Ramos (cell line): Measurements from ENCODE around the gene COQ8B.

Source experiments
- in situ Hi-C: fragments of 300-500 bp; cut with MboI; formaldehyde crosslinking; loops from one replicate; pipeline ENCODE4 v1.14.3; 2022; ENCODE audit warnings: low sequenced_read_pairs; ENCODE audit not compliant: unreplicated experiment

COQ8B gene

DNA sequence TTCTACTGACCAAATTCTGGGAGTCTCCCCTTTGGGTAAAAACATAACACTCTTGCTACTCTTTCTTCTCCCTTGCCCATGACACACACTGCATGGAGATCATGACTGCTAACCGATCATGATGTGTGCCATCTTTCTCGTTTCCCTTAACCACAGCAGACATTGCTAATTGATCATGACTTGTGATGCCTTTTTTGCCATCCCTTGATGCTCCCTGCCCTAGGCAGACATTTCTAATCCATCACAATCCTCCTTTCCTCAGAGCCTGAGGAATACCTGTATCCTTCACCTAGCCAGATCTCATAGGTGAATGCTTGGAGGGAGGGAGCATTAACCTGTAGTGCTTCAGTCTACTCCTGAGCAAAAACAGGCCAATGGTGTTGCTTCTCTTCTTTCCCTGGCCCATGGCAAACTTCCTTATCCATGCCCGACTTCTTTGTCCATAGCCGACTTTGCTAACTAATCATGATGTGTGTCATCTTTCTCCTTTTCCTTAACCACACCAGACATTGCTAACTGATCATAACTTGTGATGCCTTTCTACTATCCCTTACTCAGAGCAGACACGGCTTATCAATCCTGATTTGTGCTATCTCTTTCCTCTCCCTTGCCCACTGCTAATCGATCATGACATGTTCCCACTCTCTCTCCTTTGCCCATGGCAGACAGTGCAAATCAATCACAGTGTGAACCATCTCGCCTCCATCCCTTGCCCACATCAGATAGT lies 44.0 kb downstream of the COQ8B start:
- in situ Hi-C loops, result no loop called here

DNA sequence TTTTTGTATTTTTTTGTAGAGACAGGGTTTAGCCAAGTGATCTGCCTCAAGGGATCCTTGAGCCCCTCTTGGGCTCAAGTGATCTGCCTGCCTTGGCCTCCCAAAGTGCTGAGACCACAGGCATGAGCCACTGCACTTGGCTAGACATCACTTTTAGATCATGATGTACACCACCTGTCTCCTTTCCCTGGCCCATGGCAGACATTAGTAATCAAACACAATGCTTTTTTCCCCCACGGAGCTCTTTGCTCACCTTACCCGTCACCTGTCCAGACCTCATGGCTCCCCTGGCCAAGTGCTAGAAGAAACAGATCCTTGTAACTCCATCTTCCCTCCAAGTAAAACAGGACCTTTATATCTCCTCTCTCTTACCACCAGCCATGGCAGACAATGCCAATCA lies 44.6 kb downstream of the COQ8B start:
- in situ Hi-C loops, result no loop called here

DNA sequence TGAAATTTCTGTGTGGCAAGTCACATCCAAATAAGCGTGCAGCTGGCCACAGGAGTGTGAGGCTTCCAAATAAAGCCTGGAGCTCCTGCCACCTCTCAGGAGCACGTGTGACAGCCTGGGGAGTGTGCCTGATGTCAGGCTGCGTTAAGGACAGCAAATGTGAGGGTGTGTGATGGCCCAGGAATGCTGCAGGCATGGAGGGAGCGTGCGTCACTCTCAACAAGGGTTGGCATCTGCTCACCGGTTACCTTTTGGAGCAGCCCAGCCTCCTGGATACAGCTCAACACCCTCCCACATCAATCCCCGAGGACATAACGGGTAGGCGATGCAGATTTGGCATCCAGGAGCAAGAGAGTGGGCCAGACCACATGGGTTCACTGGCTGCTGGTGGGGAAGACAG lies 45.3 kb downstream of the COQ8B start:
- in situ Hi-C loops, result no loop called here

DNA sequence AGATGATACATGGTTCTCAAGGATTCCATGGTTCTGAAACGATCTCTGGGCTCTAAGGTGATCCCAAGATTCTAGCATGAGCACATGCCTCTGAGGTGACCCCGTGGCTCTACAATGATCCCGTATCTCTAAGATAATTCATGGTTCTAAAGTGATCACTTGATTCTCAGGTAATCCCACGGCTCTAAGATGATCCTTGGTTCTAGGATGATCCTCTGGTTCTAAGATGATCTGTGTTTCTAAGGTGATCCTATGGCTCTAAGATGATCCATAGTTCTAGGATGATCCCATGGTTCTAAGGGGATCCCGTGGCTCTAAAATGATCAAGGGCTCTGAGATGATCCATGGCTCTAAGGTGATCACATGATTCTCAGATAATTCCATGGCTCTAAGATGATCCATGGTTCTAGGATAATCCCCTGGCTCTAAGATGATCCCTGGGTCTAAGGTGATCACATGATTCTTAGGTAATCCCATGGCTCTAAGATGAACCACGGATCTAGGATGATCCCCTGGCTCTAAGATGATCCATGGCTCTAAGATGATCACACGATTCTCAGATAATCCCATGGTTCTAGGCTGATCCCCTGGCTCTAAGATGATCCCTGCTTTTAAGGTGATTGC lies 47.6 kb downstream of the COQ8B start:
- in situ Hi-C loops, result no loop called here

DNA sequence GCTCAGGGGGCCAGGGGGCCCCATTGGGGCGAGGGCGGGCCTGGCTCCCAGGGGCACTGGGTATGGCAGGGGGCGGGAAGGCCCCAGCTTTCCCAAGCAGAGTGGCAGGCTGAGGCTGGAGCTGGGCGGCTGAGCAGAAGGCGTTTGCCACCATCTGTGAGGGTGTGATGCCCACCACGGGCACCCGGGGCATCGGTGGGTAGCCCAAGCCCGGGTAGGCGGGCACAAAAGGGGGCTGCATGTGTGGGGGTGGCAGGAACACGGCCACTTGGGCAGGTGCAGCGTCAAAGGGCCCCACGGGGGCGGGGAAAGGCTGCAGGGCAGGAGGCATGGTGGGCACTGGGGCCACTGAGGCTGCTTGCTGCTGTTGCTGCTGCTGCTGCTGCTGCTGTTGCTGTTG lies 49.1 kb downstream of the COQ8B start:
- in situ Hi-C loops, result no loop called here

DNA sequence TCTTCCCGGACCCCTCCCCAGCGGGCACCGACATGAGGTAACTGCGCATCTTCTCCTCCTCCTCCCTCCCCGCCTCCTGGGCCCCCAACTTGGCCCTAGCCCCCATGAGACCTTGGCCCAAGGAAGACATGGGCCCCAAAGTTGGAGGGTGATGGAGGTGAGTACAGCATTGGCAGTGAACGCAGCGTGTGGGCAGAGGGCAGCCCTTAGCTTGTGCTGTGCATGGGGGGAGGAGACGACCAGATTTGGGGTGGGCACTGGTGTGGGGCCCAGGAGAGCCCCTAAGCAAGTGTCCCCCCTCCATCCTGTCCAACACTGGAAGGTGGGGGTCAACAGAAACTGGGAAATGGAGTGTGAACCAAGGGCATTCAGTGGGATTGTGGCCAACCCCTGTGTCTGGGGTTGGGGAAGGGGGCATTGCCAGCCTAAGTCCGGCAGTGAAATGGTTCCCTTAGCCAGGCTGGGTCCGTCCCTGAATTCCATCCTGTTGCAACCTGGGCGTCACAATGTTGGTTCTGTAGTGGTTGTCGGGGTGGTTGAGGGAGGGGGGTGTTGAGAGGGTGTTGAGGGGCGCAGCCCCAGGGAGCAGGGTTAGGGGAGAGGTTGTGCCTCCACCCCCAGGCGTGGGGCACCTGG lies 49.8 kb downstream of the COQ8B start:
- in situ Hi-C loops, result no loop called here

DNA sequence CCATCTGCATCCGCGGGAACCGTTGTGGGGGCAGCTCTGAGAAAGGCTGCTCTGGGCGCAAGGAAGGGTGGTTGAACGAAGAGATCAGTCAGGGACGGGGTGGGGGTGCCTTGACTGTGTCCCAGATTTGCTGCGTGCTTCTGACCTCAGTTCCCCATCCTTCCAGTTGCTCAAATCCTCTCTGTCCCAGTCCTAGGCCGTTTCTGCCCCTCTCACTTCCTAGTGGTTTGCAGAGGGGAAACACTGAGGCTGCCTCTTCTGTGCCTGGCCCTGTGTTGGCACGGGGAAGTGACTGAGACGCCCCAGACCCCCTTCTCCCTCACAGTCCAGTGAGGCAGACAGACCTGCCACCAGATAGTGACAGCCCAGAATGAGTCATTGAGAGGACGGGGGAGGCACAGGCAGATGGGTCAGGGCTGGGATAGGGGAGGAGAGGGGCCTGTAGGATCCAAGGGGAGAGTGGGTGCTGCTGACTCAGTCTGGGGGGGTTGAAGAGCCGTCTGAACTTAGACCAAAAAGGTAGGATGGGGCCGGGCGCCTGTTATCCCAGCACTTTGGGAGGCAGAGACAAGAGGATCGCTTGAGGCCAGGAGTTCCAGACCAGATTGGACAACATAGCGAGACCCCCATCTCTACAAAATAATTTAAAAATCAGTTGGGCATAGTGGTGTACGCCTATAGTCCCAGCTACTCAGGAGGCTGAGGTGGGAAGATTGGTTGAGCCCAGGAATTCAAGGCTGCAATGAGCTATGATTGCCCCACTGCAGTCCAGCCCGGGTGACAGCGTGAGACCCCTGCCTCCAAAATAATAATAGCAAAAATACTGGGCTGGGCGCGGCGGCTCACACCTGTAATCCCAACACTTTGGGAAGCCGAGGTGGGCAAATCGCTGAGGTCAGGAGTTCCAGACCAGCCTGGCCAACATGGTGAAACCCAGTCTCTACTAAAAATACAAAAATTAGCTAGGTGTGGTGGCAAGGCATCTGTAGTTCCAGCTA lies 52.7 kb downstream of the COQ8B start:
- in situ Hi-C loops, result no loop called here

DNA sequence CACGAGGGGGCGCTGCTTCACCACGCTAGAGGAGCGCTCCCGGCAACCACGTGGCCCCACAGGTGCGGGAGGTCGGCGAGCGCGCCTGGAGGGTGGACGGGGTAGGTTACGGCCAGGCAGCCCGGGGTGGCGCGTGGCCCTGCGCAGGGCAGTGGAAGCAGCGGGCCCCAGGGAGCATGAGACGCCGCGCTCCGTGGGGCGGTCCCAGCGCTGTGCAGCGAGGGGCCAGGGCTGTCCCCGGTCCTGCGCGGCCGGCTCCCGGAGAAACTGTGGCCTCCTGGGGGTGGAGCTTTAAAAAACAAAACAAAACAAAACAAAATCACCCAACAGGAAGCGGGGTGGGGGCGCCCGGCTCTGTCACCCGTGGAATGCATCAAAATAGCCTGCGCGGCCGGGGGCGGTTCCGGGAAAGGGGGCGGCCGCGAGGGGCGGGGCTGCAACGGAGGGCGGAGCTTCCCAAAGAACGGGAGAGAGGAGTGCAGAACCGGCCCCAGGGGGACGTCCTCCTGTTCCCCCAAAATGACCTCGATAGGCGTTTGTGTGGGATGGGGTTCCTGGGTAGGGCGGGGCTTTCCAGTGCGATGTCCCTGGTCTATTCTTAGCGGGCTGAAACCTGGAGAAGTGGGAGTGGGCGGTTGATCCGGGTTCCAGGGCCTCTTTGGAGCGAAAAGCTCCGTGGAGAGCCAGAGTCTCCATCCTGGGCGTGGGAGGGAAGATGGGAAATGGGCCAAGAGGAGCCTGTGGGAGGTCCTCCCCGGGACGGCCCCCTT lies 53.6 kb downstream of the COQ8B start:
- in situ Hi-C loops, result no loop called here

DNA sequence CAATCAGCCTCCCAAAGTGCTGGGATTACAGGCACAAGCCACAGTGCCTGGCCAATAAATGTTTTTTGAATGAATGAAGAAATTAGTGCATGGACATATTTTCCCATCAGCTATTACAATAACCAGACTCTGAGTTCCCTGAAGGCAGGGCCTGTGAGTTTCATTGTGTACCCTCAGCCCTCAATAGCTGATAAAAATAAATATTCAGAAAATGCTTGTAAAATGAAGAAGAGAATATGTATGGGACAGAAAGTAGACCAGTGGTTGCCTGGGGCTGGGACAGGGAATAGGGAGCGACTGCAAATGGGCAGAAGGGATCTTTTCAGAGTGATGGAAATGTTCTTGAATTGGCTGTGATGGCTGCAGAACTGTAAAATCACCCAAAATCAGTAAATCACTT lies 55.1 kb downstream of the COQ8B start:
- in situ Hi-C loops, result no loop called here

DNA sequence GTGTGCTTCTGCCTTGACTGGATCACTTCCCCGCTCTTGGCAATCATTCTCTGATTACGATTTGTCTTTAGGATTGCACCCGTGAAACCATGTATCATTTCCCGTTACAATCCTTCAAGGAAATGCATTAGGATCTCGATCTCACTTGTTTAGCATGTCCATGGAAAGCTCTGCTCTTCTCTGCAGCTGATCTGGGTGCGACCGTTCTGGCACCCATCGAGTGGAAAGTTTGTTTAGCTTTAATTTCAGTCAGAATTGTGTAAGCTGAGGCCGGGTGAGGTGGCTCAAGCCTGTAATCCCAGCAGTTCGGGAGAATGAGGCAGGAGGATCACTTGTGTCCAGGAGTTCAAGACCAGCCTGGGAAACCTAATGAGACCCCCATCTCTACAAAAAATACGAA lies 57.1 kb downstream of the COQ8B start:
- in situ Hi-C loops, result loop anchor here (10.0 kb wide), 2 partner anchors 155 to 485 kb away; no protein-coding TSS in a partner anchor

DNA sequence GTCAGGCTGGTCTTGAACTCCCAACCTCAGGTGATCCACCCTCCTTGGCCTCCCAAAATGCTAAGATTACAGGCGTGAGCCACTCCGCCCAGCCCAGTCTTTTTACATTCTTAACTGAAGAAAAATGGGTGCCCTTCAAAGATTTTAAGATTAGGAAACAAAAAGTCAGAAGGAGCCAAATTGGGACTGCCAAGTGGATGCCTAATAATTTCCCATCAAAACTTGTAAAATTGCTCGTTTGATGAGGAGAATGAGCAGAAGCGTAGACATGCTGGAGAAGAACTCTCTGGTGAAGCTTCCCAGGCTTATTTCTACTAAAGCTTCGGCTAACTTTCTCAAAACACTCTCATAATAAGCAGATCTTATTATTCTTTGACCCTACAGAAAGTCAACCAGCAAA lies 57.6 kb downstream of the COQ8B start:
- in situ Hi-C loops, result loop anchor here (10.0 kb wide), 2 partner anchors 156 to 486 kb away; no protein-coding TSS in a partner anchor

DNA sequence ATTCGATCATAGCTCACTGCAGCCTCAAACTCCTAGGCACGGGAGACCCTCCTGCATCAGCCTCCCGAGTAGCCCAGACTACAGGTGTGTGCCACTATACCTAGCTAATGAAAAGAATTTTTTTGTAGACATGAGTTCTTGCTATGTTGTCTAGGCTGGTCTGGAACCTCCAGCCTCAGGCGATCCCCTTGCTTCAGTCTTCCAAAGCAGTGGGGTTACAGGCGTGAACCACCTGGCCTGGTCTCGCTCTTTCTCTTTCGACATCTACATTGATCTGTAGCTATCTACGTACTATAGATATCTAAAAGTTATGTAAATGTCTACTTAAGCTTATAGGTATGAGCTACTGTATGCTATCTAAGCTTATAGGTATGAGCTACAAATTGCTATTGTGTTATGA lies 58.7 kb downstream of the COQ8B start:
- in situ Hi-C loops, result loop anchor here (10.0 kb wide), 2 partner anchors 157 to 487 kb away; no protein-coding TSS in a partner anchor

DNA sequence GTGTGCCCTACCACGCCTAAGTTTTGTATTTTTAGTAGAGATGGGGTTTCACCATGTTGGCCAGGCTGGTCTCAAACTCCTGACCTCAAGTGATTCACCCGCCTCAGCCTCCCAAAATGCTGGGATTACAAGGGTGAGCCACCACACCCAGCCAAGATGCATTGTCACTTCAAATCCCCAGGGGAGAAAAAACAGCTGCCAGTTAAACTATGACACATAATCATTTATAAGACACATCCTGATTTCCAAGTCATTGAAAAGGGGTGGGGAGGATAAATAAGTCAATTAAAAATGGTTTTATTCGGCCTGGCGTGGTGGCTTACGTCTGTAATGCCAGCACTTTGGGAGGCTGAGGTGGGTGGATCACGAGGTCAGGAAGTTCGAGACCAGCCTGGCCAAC lies 61.0 kb downstream of the COQ8B start:
- in situ Hi-C loops, result loop anchor here (10.0 kb wide), 2 partner anchors 159 to 489 kb away; no protein-coding TSS in a partner anchor

DNA sequence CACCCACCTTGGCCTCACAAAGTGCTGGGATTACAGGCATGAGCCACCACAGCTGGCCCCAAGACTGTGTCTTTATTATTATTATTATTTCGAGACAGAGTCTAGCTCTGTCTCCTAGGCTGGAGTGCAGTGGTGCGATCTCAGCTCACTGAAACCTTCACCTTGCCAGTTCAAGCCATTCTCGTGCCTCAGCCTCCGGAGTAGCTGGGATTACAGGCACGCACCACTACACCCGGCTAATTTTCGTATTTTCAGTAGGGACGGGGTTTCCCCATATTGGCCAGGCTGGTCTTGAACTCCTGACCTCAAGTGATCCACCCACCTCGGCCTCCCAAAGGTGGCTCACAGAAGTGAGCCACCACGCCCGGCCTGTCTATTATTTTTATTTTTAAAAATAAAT lies 64.4 kb downstream of the COQ8B start:
- in situ Hi-C loops, result loop anchor here (10.0 kb wide), 2 partner anchors 162 to 492 kb away; no protein-coding TSS in a partner anchor

DNA sequence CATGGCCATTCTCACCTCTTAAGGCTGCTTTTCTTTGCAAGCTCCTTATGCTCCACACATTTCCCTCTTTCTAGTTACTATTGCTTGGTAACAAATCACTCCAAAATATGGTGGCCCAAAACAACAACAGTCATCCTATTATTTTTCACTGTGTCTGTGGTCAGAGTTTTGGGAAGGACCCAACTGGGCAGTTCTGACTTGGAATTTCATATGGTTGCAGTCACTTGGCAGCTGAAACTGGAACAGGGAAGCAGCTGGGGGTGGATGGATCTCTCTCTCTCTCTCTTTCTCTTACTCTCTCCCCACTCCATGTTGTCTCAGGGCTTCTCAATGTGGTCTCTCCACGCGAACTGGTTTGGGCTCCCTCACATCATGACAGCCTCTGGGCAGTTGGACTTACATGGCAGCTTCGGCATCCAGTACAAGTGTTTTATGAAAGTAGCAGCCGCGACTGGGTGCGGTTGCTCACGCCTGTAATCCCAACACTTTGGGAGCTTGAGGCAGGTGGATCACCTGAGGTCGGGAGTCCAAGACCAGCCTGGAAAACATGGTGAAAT lies 65.9 kb downstream of the COQ8B start:
- in situ Hi-C loops, result loop anchor here (10.0 kb wide), 2 partner anchors 164 to 494 kb away; no protein-coding TSS in a partner anchor

DNA sequence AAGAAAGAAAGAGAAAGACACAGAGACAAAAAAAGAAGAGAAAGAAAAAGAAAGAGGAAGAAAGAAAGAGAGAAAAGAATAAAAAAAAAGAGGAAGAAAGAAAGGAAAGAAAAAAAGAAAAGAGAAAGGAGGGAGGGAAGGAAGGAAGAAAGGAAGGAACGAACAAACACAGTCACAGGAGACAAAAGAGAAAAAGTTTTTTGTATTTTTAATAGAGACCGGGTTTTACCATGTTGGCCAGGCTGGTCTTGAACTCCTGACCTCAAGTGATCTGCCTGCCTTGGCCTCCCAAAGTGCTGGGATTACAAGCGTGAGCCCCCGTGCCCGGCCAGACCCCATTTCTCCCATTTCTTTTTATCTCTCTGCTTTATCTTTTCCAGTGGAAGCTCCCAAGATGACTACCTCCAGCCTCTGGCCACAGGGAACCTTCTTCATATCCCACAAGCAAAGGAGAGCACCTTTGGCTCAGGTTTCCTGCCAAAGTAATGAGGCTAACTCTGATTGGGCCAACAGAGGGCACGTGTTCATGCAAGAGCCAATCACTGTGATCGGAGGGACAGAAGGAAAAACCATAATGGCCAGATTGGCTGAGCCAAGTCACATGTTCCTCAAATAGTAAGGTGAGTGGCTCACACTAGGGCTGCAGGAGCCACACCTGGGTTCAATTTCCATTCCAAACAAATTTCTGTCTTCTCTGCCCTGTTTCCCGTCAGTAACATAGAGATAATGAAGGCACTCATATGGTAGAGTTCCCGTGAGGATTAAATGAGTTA lies 66.6 kb downstream of the COQ8B start:
- in situ Hi-C loops, result loop anchor here (10.0 kb wide), 2 partner anchors 165 to 495 kb away; no protein-coding TSS in a partner anchor

DNA sequence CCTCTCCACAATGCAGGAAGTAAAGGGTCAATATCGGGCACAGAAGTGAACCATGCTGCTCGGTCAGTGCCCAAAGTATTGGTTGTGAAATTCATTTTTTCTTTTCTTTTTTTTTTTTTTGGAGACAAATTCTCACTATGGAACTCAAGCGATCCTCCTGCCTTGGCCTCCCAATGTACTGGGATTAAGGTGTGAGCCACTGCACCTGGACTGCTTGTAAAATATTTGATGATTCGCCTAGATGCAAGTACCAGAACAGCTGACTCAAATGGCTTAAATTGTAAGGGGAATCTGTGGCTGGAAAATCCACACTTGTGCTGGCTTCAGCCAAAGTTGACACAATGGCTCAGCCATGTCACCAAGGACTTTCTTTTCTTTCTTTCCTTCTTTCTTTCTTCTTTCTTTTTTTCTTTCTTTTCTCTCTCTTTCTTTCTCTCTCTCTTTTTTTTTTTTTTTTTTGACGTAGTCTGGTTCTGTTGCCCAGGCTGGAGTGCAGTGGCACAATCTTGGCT lies 69.9 kb downstream of the COQ8B start:
- in situ Hi-C loops, result no loop called here

DNA sequence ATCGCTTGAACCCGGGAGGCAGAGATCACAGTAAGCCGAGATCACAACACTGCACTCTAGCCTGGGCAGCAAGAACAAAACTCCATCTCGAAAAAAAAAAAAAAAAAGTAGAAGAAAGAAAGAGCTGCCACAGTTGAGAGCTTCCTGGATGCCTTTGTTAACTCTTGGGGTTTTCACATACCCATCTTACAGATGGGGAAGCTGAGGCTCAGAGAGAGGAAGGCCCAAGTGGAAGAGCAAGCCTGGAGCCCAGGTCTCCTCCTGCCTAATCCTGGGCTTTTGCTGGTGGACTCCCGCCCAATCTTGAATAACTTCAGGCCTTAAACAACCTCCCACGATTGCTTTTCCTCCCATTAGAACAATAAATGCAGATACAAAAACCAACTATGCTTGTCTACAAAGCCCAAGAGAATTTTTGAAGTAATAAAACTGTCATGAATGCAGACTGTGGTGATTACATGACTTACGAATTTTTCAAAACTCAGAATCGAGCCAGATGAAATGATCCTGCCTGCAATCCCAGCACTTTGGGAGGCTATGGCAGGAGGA lies 73.9 kb downstream of the COQ8B start:
- in situ Hi-C loops, result no loop called here
